NCI-H1048 (cell line): ENCODE measurements around the gene BICD2.

ENCODE experiments used
- DNase-seq: peaks from one replicate; lab custom pipeline; 2025; lab: John Stamatoyannopoulos, UW

Gene BICD2

DNA sequence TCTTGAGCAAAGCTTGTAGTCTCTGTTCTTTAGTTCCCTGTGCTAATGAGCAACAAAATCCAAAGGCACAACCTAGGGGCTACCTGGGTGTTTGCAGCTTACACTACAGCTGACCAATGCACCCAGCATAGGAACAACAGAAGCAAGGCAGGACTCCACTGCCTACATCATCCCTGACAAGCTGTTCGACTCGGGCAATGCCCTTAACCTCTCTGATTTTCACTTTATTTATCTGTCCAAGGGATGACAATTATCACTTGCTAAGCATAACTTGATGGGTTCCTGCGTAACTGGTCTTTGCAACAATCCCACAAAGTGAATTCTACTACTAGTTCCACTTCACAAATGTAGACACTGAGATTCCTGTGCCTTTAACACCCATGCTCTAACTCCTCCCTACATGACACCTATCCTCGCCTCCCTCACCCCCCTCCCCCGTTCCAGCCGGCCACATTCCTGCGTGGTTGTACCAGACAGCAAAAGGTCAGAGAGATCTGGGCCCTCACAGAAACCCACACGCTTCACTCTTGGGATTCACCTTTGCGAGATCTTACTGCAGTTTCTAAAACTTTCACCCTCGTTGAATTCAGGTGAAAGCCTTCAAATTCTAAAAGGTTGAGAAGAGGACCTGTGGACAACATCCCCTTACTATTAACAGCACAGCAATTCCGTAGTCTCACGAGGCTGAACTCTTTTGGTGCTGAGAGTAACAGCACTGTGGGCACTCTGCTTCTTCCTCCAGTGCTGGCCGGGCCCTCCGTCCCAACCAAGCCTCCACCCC is 95.7 kb downstream of the BICD2 start:
- DNase-seq: no peak

DNA sequence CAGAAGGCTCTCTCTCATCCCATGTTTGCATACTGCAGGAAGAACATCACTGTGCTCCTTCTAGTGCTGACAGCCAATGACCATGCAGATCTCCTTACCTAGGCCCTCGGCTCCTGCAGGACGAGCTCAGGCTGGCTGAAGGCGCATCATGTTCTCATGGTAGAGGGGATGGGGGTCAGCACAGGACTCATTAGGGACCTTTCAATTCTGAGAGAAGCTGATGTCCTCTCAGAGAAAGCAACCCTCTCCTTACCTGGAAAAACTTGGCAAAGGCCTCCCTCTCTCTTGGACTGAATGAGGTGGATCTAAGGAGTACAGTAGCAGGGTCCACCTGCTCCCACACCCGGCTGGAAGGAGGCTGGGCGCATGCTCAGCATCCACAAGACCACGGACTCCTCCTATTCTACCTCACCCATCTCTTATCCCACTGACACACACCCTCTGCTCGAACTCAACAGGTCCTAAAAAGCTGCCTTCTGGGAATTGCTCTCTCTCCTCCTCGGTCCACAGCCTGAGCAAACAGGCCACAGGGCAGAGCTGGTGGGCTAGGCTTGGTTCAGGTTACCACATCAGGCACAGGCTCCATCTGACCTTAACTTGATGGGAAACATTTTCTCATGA is 97.6 kb downstream of the BICD2 start:
- no peak for DNase-seq

DNA sequence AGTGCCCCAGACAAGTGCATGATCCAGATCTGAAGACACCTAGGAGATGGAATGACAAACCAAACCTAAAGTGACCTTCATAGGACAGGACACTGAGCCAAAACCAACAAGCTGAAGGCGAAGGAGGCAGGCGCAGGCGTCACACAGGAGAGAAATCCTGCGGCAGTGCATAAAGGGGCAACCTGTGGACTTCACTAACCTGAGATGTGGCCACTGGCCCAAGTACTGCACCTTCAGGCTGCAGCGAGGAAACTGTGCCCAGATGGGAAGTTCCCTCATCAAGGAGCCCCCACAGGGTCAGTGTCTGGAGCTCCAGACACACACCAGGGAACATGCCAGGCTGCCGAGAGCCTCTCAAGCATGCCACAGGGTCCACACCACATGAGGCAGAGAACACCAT is 98.4 kb downstream of the BICD2 start:
- no peak for DNase-seq

DNA sequence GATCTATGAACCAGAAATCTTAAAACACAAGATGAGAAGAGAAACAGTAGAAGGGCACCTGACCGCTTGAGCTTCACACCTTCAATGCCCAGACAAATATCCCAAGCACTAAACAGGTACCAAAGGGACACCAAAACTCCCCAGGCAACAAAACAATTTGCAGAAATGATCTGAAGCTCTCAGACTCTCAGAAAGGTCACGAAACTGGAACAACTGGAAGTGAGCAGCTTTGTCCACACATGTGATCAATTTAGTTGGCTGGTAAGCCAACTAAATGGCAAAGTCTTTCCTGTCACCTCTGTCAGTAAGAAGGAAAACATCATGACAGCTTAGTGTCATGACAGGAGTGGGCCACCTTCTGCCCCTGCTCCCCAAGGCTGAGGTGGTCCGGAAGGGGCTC is 98.8 kb downstream of the BICD2 start:
- no peak for DNase-seq

DNA sequence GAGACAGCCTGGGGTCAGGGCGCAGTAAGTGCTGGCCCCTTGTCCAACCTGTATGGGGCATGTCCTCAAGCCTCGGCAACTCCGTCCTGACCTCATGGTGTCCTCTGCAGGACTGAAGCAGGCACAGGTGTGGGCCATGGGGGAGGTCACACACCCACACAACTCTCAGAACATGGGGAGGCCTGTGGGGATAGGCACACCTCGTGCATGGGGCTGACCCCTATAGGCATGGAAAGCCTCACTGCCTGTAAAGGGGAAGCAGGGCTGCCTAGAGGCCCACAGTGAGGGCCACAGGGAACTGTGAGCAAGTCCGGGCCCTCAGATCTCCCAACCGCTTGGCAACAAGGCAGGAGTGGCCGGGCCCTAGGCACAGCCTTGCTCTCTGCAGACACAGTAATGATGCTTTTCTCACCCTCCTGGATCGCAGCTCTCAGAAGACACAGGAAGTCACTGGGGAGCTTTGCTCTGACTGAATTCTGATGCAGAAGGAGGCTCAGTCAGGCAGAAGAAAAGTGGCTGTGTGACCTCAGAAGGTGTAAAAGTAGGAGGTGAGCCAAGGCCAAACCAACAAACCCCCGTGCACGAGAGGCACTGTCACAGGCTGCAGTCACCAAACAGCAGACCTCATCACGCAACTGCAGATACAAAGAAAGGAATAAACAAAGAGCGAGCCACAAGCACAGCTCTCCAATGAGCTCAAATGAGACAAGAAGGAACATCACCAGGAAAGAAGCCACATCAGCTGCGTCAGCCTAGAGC is 100.1 kb downstream of the BICD2 start:
- no peak for DNase-seq

DNA sequence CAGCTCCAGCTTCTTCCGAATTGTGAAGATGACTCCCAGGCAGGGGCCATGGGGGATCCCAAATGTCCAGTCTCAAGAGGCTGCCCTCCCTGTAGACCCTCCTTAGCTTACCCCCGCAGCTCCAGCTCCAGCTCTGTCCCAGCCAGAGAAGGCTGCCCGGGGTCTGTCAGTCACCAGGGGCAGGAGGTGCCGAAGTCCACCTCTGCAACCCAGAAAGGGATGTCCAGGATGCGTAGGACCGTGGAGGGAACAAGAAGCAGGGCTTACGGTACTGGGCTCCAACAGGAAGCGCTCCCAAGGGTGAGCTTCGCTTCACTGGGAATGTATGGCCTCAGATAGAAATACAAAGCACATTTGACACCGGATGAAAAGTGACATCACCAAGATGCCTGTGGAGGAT is 100.7 kb downstream of the BICD2 start:
- no peak for DNase-seq

DNA sequence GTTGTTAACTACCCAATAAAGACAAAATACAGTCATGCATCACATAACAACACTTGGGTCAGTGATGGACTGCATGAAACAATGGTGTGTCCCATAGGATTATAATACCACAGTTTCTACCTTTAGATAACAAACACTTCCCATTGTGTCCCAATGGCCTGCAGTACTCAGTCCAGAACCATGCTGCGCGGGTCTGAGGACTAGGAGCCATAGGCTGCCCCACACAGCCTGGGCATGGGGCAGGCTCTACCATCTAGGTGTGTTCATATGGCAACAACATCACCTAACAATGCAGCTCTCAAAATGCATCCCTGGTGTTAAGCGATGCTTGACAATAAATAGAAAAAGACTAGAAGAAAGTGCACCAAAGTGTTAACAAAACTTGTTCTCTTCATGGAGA is 101.5 kb downstream of the BICD2 start:
- no peak for DNase-seq

DNA sequence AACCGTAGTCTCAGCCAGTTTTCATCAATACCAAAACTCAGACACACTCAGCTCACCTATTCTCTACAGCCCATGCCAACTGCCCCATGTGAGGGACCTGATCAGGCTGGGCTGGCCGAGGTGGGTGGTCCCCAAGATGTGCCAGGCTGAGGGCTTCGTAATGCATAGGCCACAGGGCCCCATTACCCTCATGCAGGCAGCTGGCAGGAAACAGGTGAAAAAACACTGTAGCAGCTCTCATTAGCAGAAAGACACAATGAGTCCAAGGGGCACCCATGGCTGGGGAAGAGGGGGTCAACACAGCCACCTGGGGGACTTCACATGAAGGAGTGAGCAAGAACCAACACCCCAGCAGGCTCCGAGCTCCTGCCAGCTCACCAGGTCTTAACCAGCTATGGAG is 102.9 kb downstream of the BICD2 start:
- no peak for DNase-seq
